ENCODE results near the gene GRAMD2B. TPM values are rescaled to one million over a fixed set of nuclear protein-coding genes. Genes with fewer than 3 reads are reported as not detected.

GRAMD2B gene
- total and polyA plus RNA-seq, 2 of the 13 experiments (the other 11 are each of a cell fraction or from before 2014, with no cell fraction given), result 8.1 to 10.6 TPM

- BruUV-seq (replicated peaks), result no TSS peak
- Histone ChIP-seq H2AFZ (ENCODE audit: low read length) (no peak overlapping the region), H3K36me3 (replicated peaks in 1 of 2; ENCODE audit: control insufficient read depth in 1 of 2, insufficient read depth in 2 of 2, low read length in 2 of 2) (no peaks in the 10 kb centered on the region), H3K27ac (ENCODE audit: extremely low read length, insufficient read depth, low read length) (no peak overlapping the region), H3K4me1 (ENCODE audit: insufficient read depth, low read length) (peaks cover 8% of the 10 kb centered on the region), H3K9ac (ENCODE audit: insufficient read depth, low read depth, low read length) (no peak overlapping the region), H4K20me1 (ENCODE audit: insufficient read depth, low read length) (no peaks in the 10 kb centered on the region), H3K27me3 (ENCODE audit: control insufficient read depth in 1 of 2, insufficient read depth in 2 of 2, low read length in 2 of 2) (no peaks in the 10 kb centered on the region), H3K4me3 (replicated peaks in 1 of 3; ENCODE audit: insufficient read depth in 1 of 3, low read depth in 2 of 3, low read length in 3 of 3) (no peak overlapping the region), H3K4me2 (ENCODE audit: low read depth, low read length) (no peak overlapping the region), H3K9me3 (ENCODE audit: low read length) (peaks cover 12% of the 10 kb centered on the region), H3K79me2 (ENCODE audit: insufficient read depth, low read length) (no peaks in the 10 kb centered on the region)
- in situ Hi-C loops (cut with HindIII; ENCODE audit: extremely low pct_ligation_motif_present, low pct_unique_long_range_greater_than_20kb), result no loop called here
- CTCF ChIA-PET (ENCODE audit: low intra/inter-chr PET ratio, low total read pairs), result no interaction called here
- DNase-seq (ENCODE audit: low spot score), result no peak
- no peak for ATAC-seq
- 98% methylated on average over 6 of the region's 6 CpGs for WGBS (ENCODE audit: low lambda C conversion rate)
- FAIRE-seq, result no peak
- intact Hi-C loops (cut with micrococcal nuclease; ENCODE audit: unreplicated experiment), result no loop called here
- no peak for TF ChIP-seq HNF1B (CRISPR knock-in tag; IDR thresholded peaks at IDR 0.05)
- POLR2A ChIA-PET, result no interaction called here
Observed at GRCh38 chr5:126385524-126386502, 37.4 kb upstream of the GRAMD2B start.

GRCh38 chr5:126389179-126389578 is 34.0 kb upstream of the GRAMD2B start:
- Histone ChIP-seq H3K36me3 (replicated peaks in 1 of 2; ENCODE audit: control insufficient read depth in 1 of 2, insufficient read depth in 2 of 2, low read length in 2 of 2) (no peaks in the 10 kb centered on the region), H3K27me3 (ENCODE audit: control insufficient read depth in 1 of 2, insufficient read depth in 2 of 2, low read length in 2 of 2) (no peaks in the 10 kb centered on the region), H3K4me2 (ENCODE audit: low read depth, low read length) (no peak overlapping the region), H3K4me3 (replicated peaks in 1 of 3; ENCODE audit: insufficient read depth in 1 of 3, low read depth in 2 of 3, low read length in 3 of 3) (no peak overlapping the region), H4K20me1 (ENCODE audit: insufficient read depth, low read length) (no peaks in the 10 kb centered on the region), H3K9me3 (ENCODE audit: low read length) (no peaks in the 10 kb centered on the region), H2AFZ (ENCODE audit: low read length) (no peak overlapping the region), H3K27ac (ENCODE audit: extremely low read length, insufficient read depth, low read length) (no peak overlapping the region), H3K4me1 (ENCODE audit: insufficient read depth, low read length) (peaks cover 8% of the 10 kb centered on the region), H3K9ac (ENCODE audit: insufficient read depth, low read depth, low read length) (no peak overlapping the region), H3K79me2 (ENCODE audit: insufficient read depth, low read length) (no peaks in the 10 kb centered on the region)
- BruUV-seq (replicated peaks), result no TSS peak
- ChIA-PET CTCF (ENCODE audit: low intra/inter-chr PET ratio, low total read pairs) (no interaction called here), POLR2A (no interaction called here)
- intact Hi-C loops (cut with micrococcal nuclease; ENCODE audit: unreplicated experiment) (no loop called here), in situ Hi-C loops (cut with HindIII; ENCODE audit: extremely low pct_ligation_motif_present, low pct_unique_long_range_greater_than_20kb) (no loop called here)
- DNase-seq (ENCODE audit: low spot score) (no peak), FAIRE-seq (no peak), ATAC-seq (no peak)
- 96% methylated on average over 3 of the region's 3 CpGs for WGBS (ENCODE audit: low lambda C conversion rate)
- TF ChIP-seq HES4 (CRISPR knock-in tag; IDR thresholded peaks at IDR 0.05; ENCODE audit: borderline replicate concordance), result no peak
- no peak for TF ChIP-seq HIVEP1 (CRISPR knock-in tag; IDR thresholded peaks at IDR 0.05)
- no peak for TF ChIP-seq ZNF598 (CRISPR knock-in tag; IDR thresholded peaks at IDR 0.05; ENCODE audit: borderline replicate concordance)
- TF ChIP-seq FUBP1 (CRISPR knock-in tag; IDR thresholded peaks at IDR 0.05; ENCODE audit: borderline replicate concordance), result no peak
- TF ChIP-seq ZNF329 (CRISPR knock-in tag; IDR thresholded peaks at IDR 0.05; ENCODE audit: low read depth), result no peak
- TF ChIP-seq ZNF572 (CRISPR knock-in tag; IDR thresholded peaks at IDR 0.05), result no peak
- TF ChIP-seq, protein P1, sequence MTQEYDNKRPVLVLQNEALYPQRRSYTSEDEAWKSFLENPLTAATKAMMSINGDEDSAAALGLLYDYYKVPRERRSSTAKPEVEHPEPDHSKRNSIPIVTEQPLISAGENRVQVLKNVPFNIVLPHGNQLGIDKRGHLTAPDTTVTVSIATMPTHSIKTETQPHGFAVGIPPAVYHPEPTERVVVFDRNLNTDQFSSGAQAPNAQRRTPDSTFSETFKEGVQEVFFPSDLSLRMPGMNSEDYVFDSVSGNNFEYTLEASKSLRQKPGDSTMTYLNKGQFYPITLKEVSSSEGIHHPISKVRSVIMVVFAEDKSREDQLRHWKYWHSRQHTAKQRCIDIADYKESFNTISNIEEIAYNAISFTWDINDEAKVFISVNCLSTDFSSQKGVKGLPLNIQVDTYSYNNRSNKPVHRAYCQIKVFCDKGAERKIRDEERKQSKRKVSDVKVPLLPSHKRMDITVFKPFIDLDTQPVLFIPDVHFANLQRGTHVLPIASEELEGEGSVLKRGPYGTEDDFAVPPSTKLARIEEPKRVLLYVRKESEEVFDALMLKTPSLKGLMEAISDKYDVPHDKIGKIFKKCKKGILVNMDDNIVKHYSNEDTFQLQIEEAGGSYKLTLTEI (CRISPR knock-in tag; conservative IDR thresholded peaks at IDR 0.05), result no peak
- TF ChIP-seq ZFAT (CRISPR knock-in tag; conservative IDR thresholded peaks at IDR 0.05), result no peak
- TF ChIP-seq ZFP36L1 (CRISPR knock-in tag; IDR thresholded peaks at IDR 0.05), result no peak
- no peak for TF ChIP-seq ZNF629 (CRISPR knock-in tag; conservative IDR thresholded peaks at IDR 0.05)
- no peak for TF ChIP-seq ZNF780A (CRISPR knock-in tag; IDR thresholded peaks at IDR 0.05)

Measured in HepG2 (cell line).